GM12873 (cell line): ENCODE data around the gene SLC7A7.

ENCODE experiments used
- TF ChIP-seq, protein P1 (sequence below): IDR thresholded peaks from 2 replicates; pipeline ENCODE4 v1.5.1; 2012; ENCODE audit warnings: low read depth, mild to moderate bottlenecking, moderate library complexity, low read length, control low read depth; ENCODE audit not compliant: insufficient read depth; ENCODE audit errors: missing control alignments

SLC7A7 gene

DNA sequence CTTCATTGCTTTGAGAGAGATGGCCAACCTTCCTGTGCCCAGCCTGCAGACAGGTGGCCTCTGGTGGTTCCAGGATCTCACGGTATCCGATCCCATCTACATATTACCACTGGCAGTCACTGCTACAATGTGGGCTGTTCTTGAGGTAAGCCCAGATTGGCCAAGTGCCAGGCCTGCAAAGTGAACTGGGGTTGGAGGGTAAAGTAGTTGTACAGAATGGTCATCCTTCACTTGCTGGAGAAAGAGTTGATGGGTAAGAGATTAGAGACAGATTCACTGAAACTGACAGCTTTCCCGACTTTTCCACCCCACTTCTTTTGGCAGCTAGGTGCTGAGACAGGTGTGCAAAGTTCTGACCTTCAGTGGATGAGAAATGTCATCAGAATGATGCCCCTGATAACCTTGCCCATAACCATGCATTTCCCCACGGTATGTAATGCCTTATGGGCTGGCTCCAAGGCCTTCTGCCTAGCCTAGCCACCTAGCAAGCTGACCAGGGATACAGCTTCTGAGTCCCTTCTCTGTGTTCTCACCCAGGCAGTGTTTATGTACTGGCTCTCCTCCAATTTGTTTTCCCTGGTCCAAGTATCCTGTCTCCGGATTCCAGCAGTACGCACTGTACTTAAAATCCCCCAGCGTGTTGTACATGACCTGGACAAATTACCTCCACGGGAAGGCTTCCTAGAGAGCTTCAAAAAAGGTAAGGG is 44.6 kb downstream of the SLC7A7 start:
- TF ChIP-seq, protein P1, sequence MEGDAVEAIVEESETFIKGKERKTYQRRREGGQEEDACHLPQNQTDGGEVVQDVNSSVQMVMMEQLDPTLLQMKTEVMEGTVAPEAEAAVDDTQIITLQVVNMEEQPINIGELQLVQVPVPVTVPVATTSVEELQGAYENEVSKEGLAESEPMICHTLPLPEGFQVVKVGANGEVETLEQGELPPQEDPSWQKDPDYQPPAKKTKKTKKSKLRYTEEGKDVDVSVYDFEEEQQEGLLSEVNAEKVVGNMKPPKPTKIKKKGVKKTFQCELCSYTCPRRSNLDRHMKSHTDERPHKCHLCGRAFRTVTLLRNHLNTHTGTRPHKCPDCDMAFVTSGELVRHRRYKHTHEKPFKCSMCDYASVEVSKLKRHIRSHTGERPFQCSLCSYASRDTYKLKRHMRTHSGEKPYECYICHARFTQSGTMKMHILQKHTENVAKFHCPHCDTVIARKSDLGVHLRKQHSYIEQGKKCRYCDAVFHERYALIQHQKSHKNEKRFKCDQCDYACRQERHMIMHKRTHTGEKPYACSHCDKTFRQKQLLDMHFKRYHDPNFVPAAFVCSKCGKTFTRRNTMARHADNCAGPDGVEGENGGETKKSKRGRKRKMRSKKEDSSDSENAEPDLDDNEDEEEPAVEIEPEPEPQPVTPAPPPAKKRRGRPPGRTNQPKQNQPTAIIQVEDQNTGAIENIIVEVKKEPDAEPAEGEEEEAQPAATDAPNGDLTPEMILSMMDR, result no peak

DNA sequence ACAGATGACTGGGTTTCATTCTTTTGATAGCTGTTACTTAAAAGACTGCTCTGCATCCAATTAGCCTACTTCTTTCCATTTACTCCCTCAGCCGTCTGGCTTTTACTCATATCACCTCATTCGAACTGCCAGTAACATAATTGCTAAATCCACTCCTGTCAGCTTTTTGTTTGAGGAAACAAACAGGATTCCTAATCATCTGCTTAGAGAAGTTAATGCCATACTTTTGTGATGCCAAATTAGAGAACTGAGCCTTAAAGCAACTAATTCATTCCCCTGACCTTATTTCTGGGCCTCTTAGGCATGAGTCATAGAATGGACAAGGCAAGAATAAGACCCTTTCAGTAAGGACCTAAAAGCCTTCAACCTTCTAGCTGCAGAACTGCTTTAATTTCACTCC is 45.9 kb downstream of the SLC7A7 start:
- TF ChIP-seq, protein P1, result no peak

DNA sequence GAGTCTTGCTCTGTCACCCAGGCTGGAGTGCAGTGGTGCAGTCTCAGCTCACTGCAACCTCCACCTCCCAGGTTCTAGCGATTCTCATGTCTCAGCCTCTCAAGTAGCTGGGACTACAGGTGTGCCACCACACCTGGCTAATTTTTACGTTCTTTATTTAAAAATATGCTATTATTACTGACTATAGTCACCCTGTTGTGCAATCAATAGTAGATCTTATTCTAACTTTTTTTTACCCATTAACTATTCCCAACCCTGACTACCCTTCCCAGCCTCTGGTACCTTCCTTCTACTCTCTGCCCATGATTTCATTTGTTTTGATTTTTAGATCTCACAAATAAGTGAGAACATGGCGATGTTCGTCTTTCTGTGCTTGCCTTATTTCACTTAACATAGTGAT is 46.3 kb downstream of the SLC7A7 start:
- TF ChIP-seq, protein P1, result no peak

DNA sequence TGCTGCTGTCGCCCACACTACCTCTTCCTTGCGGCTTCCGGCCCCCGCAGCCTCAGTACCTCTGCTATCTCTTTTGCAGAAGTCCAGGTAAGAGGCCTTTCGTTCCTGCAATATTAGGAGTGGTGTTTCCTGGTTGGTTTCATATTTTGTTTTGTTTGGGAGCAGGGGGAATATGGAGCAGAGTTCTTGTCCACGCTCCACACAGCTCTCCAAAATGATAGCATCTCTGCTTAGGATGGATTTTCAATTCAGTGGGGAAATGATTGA is 48.0 kb downstream of the SLC7A7 start:
- TF ChIP-seq, protein P1, result no peak

DNA sequence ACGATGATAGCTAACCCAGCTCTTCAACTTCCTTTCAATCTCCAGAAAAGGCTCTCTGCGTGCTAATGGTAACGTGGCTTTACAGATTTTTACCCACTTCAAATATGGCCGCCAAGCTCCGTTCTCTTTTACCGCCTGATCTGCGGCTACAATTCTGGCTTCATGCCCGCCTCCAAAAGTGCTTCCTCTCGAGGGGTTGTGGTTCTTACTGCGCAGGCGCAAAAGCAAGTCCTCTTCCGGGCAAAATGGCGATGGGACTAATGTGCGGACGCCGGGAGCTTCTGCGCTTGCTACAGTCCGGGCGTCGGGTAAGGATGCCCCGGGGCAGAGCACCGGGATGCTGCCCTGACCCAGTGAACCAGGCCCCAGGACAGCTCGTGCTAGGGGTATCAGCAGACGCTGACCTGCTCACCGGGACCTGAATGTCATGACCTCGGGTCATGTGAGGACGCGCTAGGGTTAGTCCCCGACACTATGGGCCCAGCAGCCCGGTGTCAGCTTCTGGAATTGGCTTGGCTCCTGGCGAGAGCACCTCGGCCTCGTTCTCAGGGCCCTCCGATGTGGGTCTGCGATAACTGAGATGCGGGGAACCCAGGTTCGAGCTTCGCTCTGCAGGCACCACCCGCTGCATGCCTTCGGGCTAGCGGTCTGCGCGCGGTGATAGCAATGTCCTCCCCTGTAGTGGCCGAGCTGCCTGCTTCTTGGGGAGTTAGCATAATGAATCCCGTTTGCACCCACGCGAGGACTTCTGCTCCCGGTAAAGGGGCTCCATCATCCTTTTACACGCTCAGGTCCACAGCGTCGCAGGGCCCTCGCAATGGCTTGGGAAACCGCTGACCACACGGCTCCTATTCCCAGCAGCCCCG is 48.5 kb downstream of the SLC7A7 start, which contains the start of gene OXA1L:
TSS of gene OXA1L (plus strand) at position 232 of the 866 bp plus-strand sequence. CDS start at position 246, 14 bp downstream.
- TF ChIP-seq, protein P1, result no peak

DNA sequence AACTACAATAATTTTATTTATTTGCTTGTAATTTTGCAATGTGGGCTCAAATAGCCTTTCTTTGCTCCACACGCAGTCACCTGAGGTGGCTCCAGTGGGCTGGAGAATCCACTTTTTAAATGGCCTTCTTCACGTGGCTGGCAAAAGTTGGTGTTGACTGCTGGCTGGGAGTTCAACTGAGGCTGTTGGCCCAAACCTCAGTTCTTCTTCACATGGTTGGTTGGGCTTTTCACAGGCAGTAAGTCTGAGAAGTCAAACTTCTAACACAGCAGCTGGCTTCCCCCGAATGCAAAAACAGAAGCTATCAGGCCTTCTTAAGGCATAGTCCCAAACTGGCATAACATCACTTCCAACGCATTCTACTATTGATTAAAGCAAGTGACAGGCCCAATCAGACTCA is 50.9 kb downstream of the SLC7A7 start:
- TF ChIP-seq, protein P1, result no peak

DNA sequence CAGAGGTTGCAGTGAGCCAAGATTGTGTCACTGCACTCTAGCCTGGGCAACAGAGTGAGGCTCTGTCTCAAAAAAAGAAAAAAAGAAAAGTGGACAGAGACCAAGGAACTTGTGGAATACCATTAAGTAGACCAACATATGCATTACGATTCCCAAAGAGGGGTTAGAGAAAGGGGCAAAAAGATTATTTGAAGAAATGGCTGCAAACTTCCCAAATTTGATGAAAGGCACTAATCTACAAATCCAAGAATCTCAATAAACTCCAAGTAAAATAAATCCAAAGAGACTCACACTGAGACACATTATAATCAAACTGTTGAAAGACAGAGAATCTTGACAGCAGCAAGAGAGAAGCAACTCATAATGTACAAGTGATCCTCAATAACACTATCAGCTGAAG is 53.5 kb downstream of the SLC7A7 start:
- TF ChIP-seq, protein P1, result no peak
